SU-DHL-6 (cell line): ENCODE measurements around the gene LDHAL6A.

Experiments used
- H2AFZ ChIP-seq: fragments of 200-600 bp; sonication (generic); 2 replicates; pipeline ENCODE4 v1.6.1; 2014; ENCODE audit warnings: low read depth, mild to moderate bottlenecking, moderate library complexity, mixed read lengths, antibody characterized with exemption, low read length; ENCODE audit not compliant: severe bottlenecking
- H3F3A ChIP-seq: fragments of 200-600 bp; shearing (Covaris generic); 2 replicates; pipeline ENCODE4 v1.6.0; 2016; ENCODE audit warnings: antibody characterized with exemption, mild to moderate bottlenecking; ENCODE audit not compliant: insufficient read depth
- H3K27ac ChIP-seq: fragments of 200-600 bp; sonication (generic); 2 replicates; pipeline ENCODE4 v1.5.1; 2016; ENCODE audit warnings: low read depth, mild to moderate bottlenecking, low read length, moderate library complexity, mixed read lengths
- H3K27me3 ChIP-seq: fragments of 200-600 bp; sonication (generic), shearing (Covaris generic); 2 replicates; pipeline ENCODE4 v1.6.0; 2014; ENCODE audit warnings: mild to moderate bottlenecking, low read length
- H3K36me3 ChIP-seq: fragments of 200-600 bp; sonication (generic); 2 replicates; pipeline ENCODE4 v1.6.1; 2014; ENCODE audit warnings: mild to moderate bottlenecking, low read length, mixed read lengths
- H3K4me2 ChIP-seq: fragments of 300-600, 200-600 bp; shearing (Covaris generic), sonication (generic); 2 replicates; pipeline ENCODE4 v1.6.0; 2014; ENCODE audit warnings: low read length, low read depth, mild to moderate bottlenecking; ENCODE audit not compliant: poor library complexity, severe bottlenecking
- H3K4me3 ChIP-seq: fragments of 200-600 bp; sonication (generic); 2 replicates; pipeline ENCODE4 v1.5.1; 2014; ENCODE audit warnings: antibody characterized with exemption, low read length, mild to moderate bottlenecking, mixed read lengths; ENCODE audit not compliant: insufficient read depth, poor library complexity, severe bottlenecking
- H3K79me2 ChIP-seq: fragments of 200-600 bp; sonication (generic); 2 replicates; pipeline ENCODE4 v1.6.1; 2014; ENCODE audit warnings: mild to moderate bottlenecking, low read length, moderate library complexity; ENCODE audit not compliant: insufficient read depth
- H3K9ac ChIP-seq: fragments of 200-600 bp; sonication (generic); 2 replicates; pipeline ENCODE4 v1.7.0; 2014; ENCODE audit warnings: mild to moderate bottlenecking, low read length
- H3K9me2 ChIP-seq: fragments of 200-600 bp; sonication (generic); replicated peaks from 2 replicates; pipeline ENCODE4 v1.6.1; 2014; ENCODE audit warnings: low read length; ENCODE audit not compliant: insufficient read depth
- H3K9me3 ChIP-seq: fragments of 200-600 bp; sonication (generic); 2 replicates; pipeline ENCODE4 v1.6.1; 2014; ENCODE audit warnings: low read length, mixed read lengths; ENCODE audit not compliant: insufficient read depth
- H4K20me1 ChIP-seq: fragments of 200-600 bp; sonication (generic); 2 replicates; pipeline ENCODE4 v1.6.1; 2014; ENCODE audit warnings: low read depth, mild to moderate bottlenecking, antibody characterized with exemption, low read length, moderate library complexity, mixed read lengths
- EZH2phosphoT487 ChIP-seq: fragments of 200-600 bp; sonication (generic), shearing (Covaris generic); conservative IDR thresholded peaks from 2 replicates; pipeline ENCODE4 v1.6.1; 2018; ENCODE audit warnings: mild to moderate bottlenecking, antibody characterized with exemption, low read length, moderate library complexity, mixed read lengths
- TF ChIP-seq, protein P1 (sequence below): fragments of 200-600 bp; sonication (generic); IDR thresholded peaks from one replicate; pipeline ENCODE4 v1.5.1; 2017; ENCODE audit warnings: antibody characterized with exemption, mild to moderate bottlenecking, low read length, moderate library complexity; ENCODE audit not compliant: insufficient read depth, poor library complexity, severe bottlenecking

Gene LDHAL6A

DNA sequence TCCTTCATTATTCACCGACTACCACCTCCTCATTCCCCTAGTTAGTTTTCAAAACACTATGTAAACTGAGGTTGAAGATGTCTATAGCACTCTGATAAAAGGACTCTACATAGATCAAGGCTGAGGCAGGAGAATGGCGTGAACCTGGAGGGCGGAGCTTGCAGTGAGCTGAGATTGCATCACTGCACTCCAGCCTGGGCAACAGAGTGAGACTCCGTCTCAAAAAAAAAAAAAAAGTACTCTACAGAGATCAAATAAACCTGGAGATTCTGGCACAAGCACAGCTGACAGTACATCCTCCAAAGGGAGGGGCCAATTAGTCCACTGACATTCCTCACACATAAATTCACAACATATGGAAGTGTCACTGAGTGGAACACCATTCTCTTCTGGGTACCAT, 40.0 kb downstream of the LDHAL6A start:
- Histone ChIP-seq H3K9ac (no peak overlapping the region), H3K36me3 (peaks cover 18% of the 10 kb centered on the region), H3K27me3 (no peaks in the 10 kb centered on the region), H3K4me3 (no peak overlapping the region), H4K20me1 (no peaks in the 10 kb centered on the region), H3K4me2 (no peak overlapping the region), H3K79me2 (no peaks in the 10 kb centered on the region), H2AFZ (no peak overlapping the region), H3K27ac (no peak overlapping the region), H3K9me3 (no peaks in the 10 kb centered on the region), H3K9me2 (no peaks in the 10 kb centered on the region), H3F3A (peaks cover 4% of the 10 kb centered on the region; the same call in 1 of the 2 replicates)
- TF ChIP-seq, protein P1, sequence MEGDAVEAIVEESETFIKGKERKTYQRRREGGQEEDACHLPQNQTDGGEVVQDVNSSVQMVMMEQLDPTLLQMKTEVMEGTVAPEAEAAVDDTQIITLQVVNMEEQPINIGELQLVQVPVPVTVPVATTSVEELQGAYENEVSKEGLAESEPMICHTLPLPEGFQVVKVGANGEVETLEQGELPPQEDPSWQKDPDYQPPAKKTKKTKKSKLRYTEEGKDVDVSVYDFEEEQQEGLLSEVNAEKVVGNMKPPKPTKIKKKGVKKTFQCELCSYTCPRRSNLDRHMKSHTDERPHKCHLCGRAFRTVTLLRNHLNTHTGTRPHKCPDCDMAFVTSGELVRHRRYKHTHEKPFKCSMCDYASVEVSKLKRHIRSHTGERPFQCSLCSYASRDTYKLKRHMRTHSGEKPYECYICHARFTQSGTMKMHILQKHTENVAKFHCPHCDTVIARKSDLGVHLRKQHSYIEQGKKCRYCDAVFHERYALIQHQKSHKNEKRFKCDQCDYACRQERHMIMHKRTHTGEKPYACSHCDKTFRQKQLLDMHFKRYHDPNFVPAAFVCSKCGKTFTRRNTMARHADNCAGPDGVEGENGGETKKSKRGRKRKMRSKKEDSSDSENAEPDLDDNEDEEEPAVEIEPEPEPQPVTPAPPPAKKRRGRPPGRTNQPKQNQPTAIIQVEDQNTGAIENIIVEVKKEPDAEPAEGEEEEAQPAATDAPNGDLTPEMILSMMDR = no peak
- no peak for TF ChIP-seq EZH2phosphoT487

DNA sequence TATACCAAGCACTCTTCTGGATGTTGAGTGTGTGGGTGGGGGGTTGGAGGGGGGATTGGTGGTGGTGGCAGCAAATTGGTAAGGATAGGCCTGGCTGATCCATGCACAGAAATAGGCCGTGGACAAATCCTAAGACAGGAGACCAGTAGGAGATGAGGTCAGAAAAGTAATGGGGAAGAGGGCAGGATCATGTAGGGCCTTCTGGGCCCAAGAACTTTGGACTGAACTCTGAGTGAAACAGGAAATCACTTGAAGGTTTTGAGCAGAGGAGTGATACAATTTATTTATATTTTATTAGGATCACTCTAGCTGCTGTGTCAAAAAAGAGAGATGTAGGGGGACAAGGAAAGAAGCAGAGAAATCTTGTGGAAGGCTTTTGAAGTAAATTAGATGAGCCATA, 42.4 kb downstream of the LDHAL6A start:
- H3K79me2 ChIP-seq = no peaks in the 10 kb centered on the region
- H3F3A ChIP-seq = peaks cover 4% of the 10 kb centered on the region; the same call in 1 of the 2 replicates
- H3K9me3 ChIP-seq = no peaks in the 10 kb centered on the region
- H3K27me3 ChIP-seq = no peaks in the 10 kb centered on the region
- H3K9ac ChIP-seq = no peak overlapping the region
- H2AFZ ChIP-seq = no peak overlapping the region
- H3K9me2 ChIP-seq = no peaks in the 10 kb centered on the region
- H3K4me2 ChIP-seq = no peak overlapping the region
- peaks cover 28% of the 10 kb centered on the region for H3K36me3 ChIP-seq
- no peak overlapping the region for H3K4me3 ChIP-seq
- no peaks in the 10 kb centered on the region for H4K20me1 ChIP-seq
- no peak for TF ChIP-seq EZH2phosphoT487
- TF ChIP-seq, protein P1 = no peak
- no peak overlapping the region for H3K27ac ChIP-seq

DNA sequence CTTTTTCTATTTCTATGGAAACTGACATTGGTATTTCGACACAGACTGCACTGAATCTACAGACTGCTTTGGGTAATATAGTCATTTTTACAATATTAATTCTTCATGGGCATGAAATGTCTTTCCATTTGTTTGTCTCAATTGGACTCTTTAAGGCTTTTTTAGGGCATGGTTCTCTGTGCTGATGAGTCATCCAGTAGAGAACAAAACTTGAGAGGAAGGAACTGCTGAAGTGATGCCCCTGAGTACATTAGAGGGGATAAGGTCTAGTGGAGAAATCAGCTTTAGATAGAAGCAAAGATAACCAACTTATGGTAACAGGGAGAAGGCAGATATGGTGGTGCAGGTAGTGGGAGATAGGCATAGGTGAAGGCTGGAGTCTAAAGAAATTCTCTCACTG, 46.0 kb downstream of the LDHAL6A start:
- H3K79me2 ChIP-seq = no peaks in the 10 kb centered on the region
- no peak overlapping the region for H3K4me2 ChIP-seq
- no peak overlapping the region for H2AFZ ChIP-seq
- H3K4me3 ChIP-seq = no peak overlapping the region
- H3K9me2 ChIP-seq = no peaks in the 10 kb centered on the region
- H3F3A ChIP-seq = peaks cover 4% of the 10 kb centered on the region; the same call in 1 of the 2 replicates
- H3K9ac ChIP-seq = no peak overlapping the region
- no peaks in the 10 kb centered on the region for H3K27me3 ChIP-seq
- H3K9me3 ChIP-seq = no peaks in the 10 kb centered on the region
- no peaks in the 10 kb centered on the region for H4K20me1 ChIP-seq
- TF ChIP-seq, protein P1 = no peak
- TF ChIP-seq EZH2phosphoT487 = no peak
- no peak overlapping the region for H3K27ac ChIP-seq
- peaks cover 37% of the 10 kb centered on the region for H3K36me3 ChIP-seq
